DOHH2 (cell line): ENCODE data around the gene ARL8B.

Experiments used
- H3F3A ChIP-seq: fragments of 200-600 bp; sonication (generic), shearing (Covaris generic); 2 replicates; pipeline ENCODE4 v1.6.0; 2016; ENCODE audit warnings: antibody characterized with exemption, mild to moderate bottlenecking; ENCODE audit not compliant: control insufficient read depth, insufficient read depth
- H3K27ac ChIP-seq: fragments of 200-600 bp; sonication (generic); 2 replicates; pipeline ENCODE4 v1.5.1; 2014; ENCODE audit warnings: low read depth, mild to moderate bottlenecking, low read length, moderate library complexity
- H3K27me3 ChIP-seq: fragments of 200-600 bp; sonication (generic); 2 replicates; pipeline ENCODE4 v1.6.1; 2014; ENCODE audit warnings: mild to moderate bottlenecking, low read length, mixed read lengths; ENCODE audit not compliant: control insufficient read depth
- H3K36me3 ChIP-seq: fragments of 200-600 bp; sonication (generic); 2 replicates; pipeline ENCODE4 v1.6.1; 2014; ENCODE audit warnings: mild to moderate bottlenecking, low read length, moderate library complexity, mixed read lengths; ENCODE audit not compliant: control insufficient read depth
- H3K4me1 ChIP-seq: fragments of 200-600 bp; sonication (generic); 2 replicates; pipeline ENCODE4 v1.6.1; 2014; ENCODE audit warnings: mild to moderate bottlenecking, low read length, mixed read lengths; ENCODE audit not compliant: control insufficient read depth
- H3K4me2 ChIP-seq: fragments of 200-600 bp; sonication (generic); 2 replicates; pipeline ENCODE4 v1.6.0; 2014; ENCODE audit warnings: mild to moderate bottlenecking, low read length, moderate library complexity
- H3K4me3 ChIP-seq: fragments of 200-600 bp; sonication (generic); 2 replicates; pipeline ENCODE4 v1.5.1; 2014; ENCODE audit warnings: mild to moderate bottlenecking, low read length, mixed read lengths
- H3K79me2 ChIP-seq: fragments of 200-600 bp; sonication (generic); 2 replicates; pipeline ENCODE4 v1.6.1; 2014; ENCODE audit warnings: mild to moderate bottlenecking, low read length, mixed read lengths; ENCODE audit not compliant: control insufficient read depth
- H3K9me2 ChIP-seq: fragments of 200-600 bp; sonication (generic); replicated peaks from 2 replicates; pipeline ENCODE4 v1.6.1; 2014; ENCODE audit warnings: mild to moderate bottlenecking, low read length, mixed read lengths; ENCODE audit not compliant: control insufficient read depth
- H3K9me3 ChIP-seq: fragments of 200-600 bp; sonication (generic); 2 replicates; pipeline ENCODE4 v1.6.1; 2014; ENCODE audit warnings: antibody characterized with exemption, low read length, mixed read lengths; ENCODE audit not compliant: control insufficient read depth, insufficient read depth
- H4K20me1 ChIP-seq: fragments of 200-600 bp; sonication (generic); 2 replicates; pipeline ENCODE4 v1.6.0; 2014; ENCODE audit warnings: low read depth, mild to moderate bottlenecking, antibody characterized with exemption, low read length, moderate library complexity; ENCODE audit not compliant: control insufficient read depth, insufficient read depth
- CTCF ChIP-seq: fragments of 200-600 bp; sonication (generic); IDR thresholded peaks from one replicate; pipeline ENCODE4 v1.5.1; 2014; ENCODE audit warnings: antibody characterized with exemption, mild to moderate bottlenecking, low read depth, low read length; ENCODE audit not compliant: poor library complexity, severe bottlenecking
- EZH2phosphoT487 ChIP-seq: fragments of 200-600 bp; sonication (generic); IDR thresholded peaks from 2 replicates; pipeline ENCODE4 v1.6.1; 2017; ENCODE audit warnings: borderline replicate concordance, mild to moderate bottlenecking, antibody characterized with exemption, low read length, moderate library complexity, mixed read lengths

ARL8B gene

GRCh38 chr3:5151586-5151985 lies 29.5 kb downstream of the ARL8B start:
- Histone ChIP-seq H3F3A (no peaks in the 10 kb centered on the region), H3K36me3 (peaks cover 10% of the 10 kb centered on the region), H3K4me2 (peak overlapping the region; percentile 36), H3K79me2 (peaks cover 99% of the 10 kb centered on the region), H3K27ac (no peak overlapping the region), H3K27me3 (no peaks in the 10 kb centered on the region), H3K9me2 (no peaks in the 10 kb centered on the region), H3K4me1 (peaks cover 44% of the 10 kb centered on the region), H3K4me3 (0 out of 2 replicates have a peak overlapping the region, but pooled peaks have one; percentile 4), H3K9me3 (peaks cover 3% of the 10 kb centered on the region; the same call in 1 of the 2 replicates), H4K20me1 (no peaks in the 10 kb centered on the region; the same call in 1 of the 2 replicates)
- no peak for TF ChIP-seq CTCF
- TF ChIP-seq EZH2phosphoT487 = no peak

GRCh38 chr3:5153074-5153473 lies 31.0 kb downstream of the ARL8B start:
- H3K9me2 ChIP-seq = no peaks in the 10 kb centered on the region
- H4K20me1 ChIP-seq = no peaks in the 10 kb centered on the region; the same call in none of the 2 replicates
- H3K4me2 ChIP-seq = no peak overlapping the region
- H3K4me3 ChIP-seq = no peak overlapping the region
- H3K79me2 ChIP-seq = peaks cover 99% of the 10 kb centered on the region
- H3K27me3 ChIP-seq = no peaks in the 10 kb centered on the region
- H3K27ac ChIP-seq = no peak overlapping the region
- H3K36me3 ChIP-seq = peaks cover 8% of the 10 kb centered on the region; the same call in 1 of the 2 replicates
- no peaks in the 10 kb centered on the region for H3K9me3 ChIP-seq
- H3K4me1 ChIP-seq = peaks cover 43% of the 10 kb centered on the region
- TF ChIP-seq EZH2phosphoT487 (no peak), CTCF (no peak)
- H3F3A ChIP-seq = no peaks in the 10 kb centered on the region

GRCh38 chr3:5155241-5155640 lies 33.1 kb downstream of the ARL8B start:
- Histone ChIP-seq H3K27ac (no peak overlapping the region), H4K20me1 (no peaks in the 10 kb centered on the region; the same call in none of the 2 replicates), H3K79me2 (peaks cover 96% of the 10 kb centered on the region), H3K4me2 (no peak overlapping the region), H3K27me3 (no peaks in the 10 kb centered on the region), H3K4me3 (no peak overlapping the region), H3F3A (no peaks in the 10 kb centered on the region), H3K9me2 (no peaks in the 10 kb centered on the region), H3K4me1 (peaks cover 50% of the 10 kb centered on the region), H3K9me3 (no peaks in the 10 kb centered on the region), H3K36me3 (0 out of 2 replicates have a peak, but pooled peaks cover 3% of the 10 kb centered on the region)
- TF ChIP-seq EZH2phosphoT487 (no peak), CTCF (no peak)
